OCI-LY7 (cell line): ENCODE data around the gene ITGB2. TPM values are rescaled to one million over a fixed set of nuclear protein-coding genes. Genes with fewer than 3 reads are reported as not detected.

Experiments
- BruUV-seq: library from RNA; stranded (reverse); fragments of 400-500 nt; replicated peaks from 2 replicates; lab custom pipeline; 2021; lab: Mats Ljungman, UMichigan
- CTCF ChIA-PET: fragments of 300-600 bp; sonication (Branson Sonifier 250); formaldehyde crosslinking; loops from one replicate; lab custom pipeline; 2022; ENCODE audit warnings: antibody characterized with exemption; ENCODE audit not compliant: unreplicated experiment; lab: Charles Lee
- POLR2A ChIA-PET: fragments of 300-600 bp; sonication (Branson Sonifier 250); formaldehyde crosslinking; loops from one replicate; lab custom pipeline; 2022; ENCODE audit warnings: antibody characterized with exemption; lab: Charles Lee
- DNase-seq: peaks from one replicate; pipeline ENCODE4 v3.0.0-alpha.2; 2015; ENCODE audit warnings: low spot score
- H2AFZ ChIP-seq: fragments of 200-600 bp; sonication (generic), shearing (Covaris generic); 2 replicates; pipeline ENCODE4 v1.6.1; 2014; ENCODE audit warnings: mild to moderate bottlenecking, antibody characterized with exemption, low read length, moderate library complexity
- H3K27ac ChIP-seq: fragments of 200-600 bp; sonication (generic); 2 replicates; pipeline ENCODE4 v1.5.1; 2014; ENCODE audit warnings: mixed run types, low read depth, mild to moderate bottlenecking, moderate library complexity, low read length, inconsistent platforms; ENCODE audit not compliant: poor library complexity, severe bottlenecking
- H3K36me3 ChIP-seq: fragments of 200-600 bp; sonication (generic); 2 replicates; pipeline ENCODE4 v1.6.1; 2014; ENCODE audit warnings: mild to moderate bottlenecking, antibody characterized with exemption, low read length, moderate library complexity, mixed read lengths; ENCODE audit not compliant: insufficient read depth
- H3K4me1 ChIP-seq: fragments of 200-600 bp; sonication (generic); 2 replicates; pipeline ENCODE4 v1.5.1; 2014; ENCODE audit warnings: mild to moderate bottlenecking, low read length; ENCODE audit not compliant: insufficient read depth, poor library complexity, severe bottlenecking
- H3K4me2 ChIP-seq: fragments of 200-600 bp; sonication (generic); 2 replicates; pipeline ENCODE4 v1.6.1; 2014; ENCODE audit warnings: mild to moderate bottlenecking, low read length
- H3K4me3 ChIP-seq: fragments of 200-600 bp; sonication (generic); 2 replicates; pipeline ENCODE4 v1.5.1; 2014; ENCODE audit warnings: mild to moderate bottlenecking, low read depth, low read length; ENCODE audit not compliant: poor library complexity, severe bottlenecking
- H3K79me2 ChIP-seq: fragments of 200-600 bp; sonication (generic); 2 replicates; pipeline ENCODE4 v1.6.1; 2016; ENCODE audit warnings: low read depth, mild to moderate bottlenecking, low read length, moderate library complexity, mixed read lengths; ENCODE audit not compliant: insufficient read depth
- H3K9me2 ChIP-seq: fragments of 200-600 bp; sonication (generic); 2 replicates; pipeline ENCODE4 v1.6.1; 2016; ENCODE audit warnings: mild to moderate bottlenecking, low read length, mixed read lengths; ENCODE audit not compliant: insufficient read depth
- H3K9me3 ChIP-seq: fragments of 200-600 bp; sonication (generic); 2 replicates; pipeline ENCODE4 v1.6.1; 2014; ENCODE audit warnings: mild to moderate bottlenecking, mixed run types, low read length, mixed read lengths
- H4K20me1 ChIP-seq: fragments of 200-600 bp; sonication (generic); 2 replicates; pipeline ENCODE4 v1.6.1; 2014; ENCODE audit warnings: mild to moderate bottlenecking, antibody characterized with exemption, low read length, moderate library complexity, mixed read lengths; ENCODE audit not compliant: insufficient read depth
- CTCF ChIP-seq: fragments of 200-600 bp; sonication (generic); conservative IDR thresholded peaks from 2 replicates; pipeline ENCODE4 v1.5.1; 2014; ENCODE audit warnings: mild to moderate bottlenecking, antibody characterized with exemption, low read length, moderate library complexity, mixed read lengths
- EZH2phosphoT487 ChIP-seq: fragments of 200-600 bp; sonication (generic); IDR thresholded peaks from 2 replicates; pipeline ENCODE4 v1.6.1; 2018; ENCODE audit warnings: low read depth, borderline replicate concordance, mild to moderate bottlenecking, mixed run types, antibody characterized with exemption, low read length, moderate library complexity, mixed read lengths
- intact Hi-C: fragments of 100-400 bp; cut with micrococcal nuclease; formaldehyde crosslinking; loops from one replicate; pipeline ENCODE4 v1.10.0; 2022; ENCODE audit not compliant: unreplicated experiment
- total RNA-seq, 2 experiments: library from RNA; depleted of rRNA in 1 of 2; stranded (reverse); fragments of >200 nt in 1 of 2; shearing (Covaris generic) in 1 of 2; gene quantifications; 2 replicates each; pipeline ENCODE4 v1.2.3, GENCODE V29; 2014 to 2022

The ITGB2 gene
- total RNA-seq, 2 experiments from 2014 or later: 11.6 to 78.9 TPM

- BruUV-seq: no TSS peak
- Histone ChIP-seq H4K20me1 (no peaks in the 10 kb centered on the region), H3K4me2 (no peak overlapping the region), H3K27ac (no peak overlapping the region), H3K79me2 (no peaks in the 10 kb centered on the region), H3K4me3 (no peak overlapping the region), H3K9me2 (no peaks in the 10 kb centered on the region), H2AFZ (no peak overlapping the region), H3K4me1 (peaks cover under 1% of the 10 kb centered on the region), H3K9me3 (no peaks in the 10 kb centered on the region), H3K36me3 (no peaks in the 10 kb centered on the region)
- ChIA-PET POLR2A (interaction anchor here (0.6 kb wide), 1 partner anchor 90 kb away, joined by 3 read pairs; no protein-coding TSS in a partner anchor), CTCF (no interaction called here)
- DNase-seq: no peak
- intact Hi-C loops: no loop called here
- TF ChIP-seq CTCF (no peak), EZH2phosphoT487 (no peak)
These were observed 83.8 kb downstream of the ITGB2 start for GRCh38 chr21:44836666-44837471.

- no peak for DNase-seq
- H3K36me3 ChIP-seq: no peaks in the 10 kb centered on the region
- TF ChIP-seq EZH2phosphoT487: no peak
- TF ChIP-seq CTCF: no peak
- no peaks in the 10 kb centered on the region for H4K20me1 ChIP-seq
- no peaks in the 10 kb centered on the region for H3K9me2 ChIP-seq
- no peak overlapping the region for H3K27ac ChIP-seq
- peaks cover 6% of the 10 kb centered on the region for H3K4me1 ChIP-seq
- no TSS peak for BruUV-seq
- no peak overlapping the region for H3K4me3 ChIP-seq
- no peak overlapping the region for H3K4me2 ChIP-seq
- H3K79me2 ChIP-seq: no peaks in the 10 kb centered on the region
- H3K9me3 ChIP-seq: no peaks in the 10 kb centered on the region
- intact Hi-C loops: no loop called here
- POLR2A ChIA-PET: no interaction called here
- CTCF ChIA-PET: no interaction called here
- H2AFZ ChIP-seq: no peak overlapping the region
These were observed 84.4 kb downstream of the ITGB2 start for GRCh38 chr21:44836349-44836665.

Other genes starting within 250 kb of the ITGB2 start
- not detected in 2 replicates for gene KRTAP12-1, start 238.7 kb downstream of the ITGB2 start, total RNA-seq (2014; rRNA removed; shearing (Covaris generic))
- not detected in 2 replicates for gene KRTAP12-1, start 238.7 kb downstream of the ITGB2 start, total RNA-seq (2022)
- not detected in 2 replicates for gene KRTAP10-12, start 223.7 kb downstream of the ITGB2 start, total RNA-seq (2014; rRNA removed; shearing (Covaris generic))
- gene KRTAP10-12, start 223.7 kb downstream of the ITGB2 start, total RNA-seq (2022): not detected in 2 replicates
- not detected in 2 replicates for gene TSPEAR, start 209.3 kb downstream of the ITGB2 start, total RNA-seq (2014; rRNA removed; shearing (Covaris generic))
- gene TSPEAR, start 209.3 kb downstream of the ITGB2 start, total RNA-seq (2022): not detected in 2 replicates
- gene UBE2G2, start 119.1 kb downstream of the ITGB2 start, total RNA-seq (2014; rRNA removed; shearing (Covaris generic)): 104 and 121 TPM in 2 replicates
- 137 and 141 TPM in 2 replicates for gene UBE2G2, start 119.1 kb downstream of the ITGB2 start, total RNA-seq (2022)
- 59.5 and 60.3 TPM in 2 replicates for gene SUMO3, start 102.8 kb downstream of the ITGB2 start, total RNA-seq (2014; rRNA removed; shearing (Covaris generic))
- gene SUMO3, start 102.8 kb downstream of the ITGB2 start, total RNA-seq (2022): 85.5 and 94.6 TPM in 2 replicates
- 38.3 and 38.9 TPM in 2 replicates for gene PTTG1IP, start 47.2 kb downstream of the ITGB2 start, total RNA-seq (2014; rRNA removed; shearing (Covaris generic))
- 56.3 and 58.1 TPM in 2 replicates for gene PTTG1IP, start 47.2 kb downstream of the ITGB2 start, total RNA-seq (2022)
- gene SLX9, start 19.1 kb upstream of the ITGB2 start, total RNA-seq (2014; rRNA removed; shearing (Covaris generic)): 18.6 and 37.0 TPM in 2 replicates
- gene SLX9, start 19.1 kb upstream of the ITGB2 start, total RNA-seq (2022): 53.3 and 61.6 TPM in 2 replicates
- gene ADARB1, start 153.7 kb upstream of the ITGB2 start, total RNA-seq (2014; rRNA removed; shearing (Covaris generic)): 6.6 and 17.4 TPM in 2 replicates
- 20.5 and 20.8 TPM in 2 replicates for gene ADARB1, start 153.7 kb upstream of the ITGB2 start, total RNA-seq (2022)